CD4-positive, alpha-beta T cell treated with Interleukin-10 for 1 hour (primary cell): ENCODE measurements around the gene STK11IP.
"Not testable (repeated sequence)": the region's sequence is repeated elsewhere in the genome, so short reads cannot be mapped to it uniquely, and the experiment has no call there.

ENCODE experiments used
- DNase-seq: peaks from one replicate; pipeline ENCODE4 v3.0.0-alpha.2; 2020

Gene STK11IP

DNA sequence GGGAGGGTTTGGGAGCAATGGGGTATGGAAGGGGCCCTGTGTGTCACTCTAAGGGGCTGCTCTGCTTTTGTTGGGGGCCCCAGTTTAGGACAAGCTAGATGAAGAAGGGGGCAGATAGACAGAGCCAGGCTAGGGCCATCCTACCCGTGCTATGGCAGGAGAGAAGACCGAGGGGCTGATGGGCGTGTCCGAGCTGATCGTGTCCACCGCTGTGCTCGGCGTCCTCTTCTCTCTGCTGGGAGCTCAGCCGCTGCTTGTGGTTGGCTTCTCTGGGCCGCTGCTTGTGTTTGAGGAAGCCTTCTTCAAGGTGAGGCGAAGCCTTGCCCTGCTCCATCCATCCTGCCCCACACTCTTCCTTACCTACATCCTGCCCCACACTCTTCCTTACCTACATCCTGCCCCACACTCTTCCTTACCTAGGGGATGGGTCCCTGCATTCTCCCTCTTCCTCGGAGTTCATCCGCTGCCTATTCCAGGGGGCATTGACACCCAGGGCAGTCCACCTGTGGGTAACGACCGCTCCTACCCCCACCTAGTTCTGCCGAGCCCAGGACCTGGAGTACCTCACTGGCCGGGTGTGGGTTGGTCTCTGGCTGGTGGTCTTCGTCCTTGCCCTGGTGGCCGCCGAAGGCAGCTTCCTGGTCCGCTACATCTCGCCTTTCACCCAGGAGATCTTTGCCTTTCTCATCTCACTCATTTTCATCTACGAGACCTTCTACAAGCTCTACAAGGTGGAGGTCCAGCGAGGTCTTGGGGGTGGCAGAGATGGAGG lies 38.7 kb downstream of the STK11IP start:
- DNase-seq: no peak

DNA sequence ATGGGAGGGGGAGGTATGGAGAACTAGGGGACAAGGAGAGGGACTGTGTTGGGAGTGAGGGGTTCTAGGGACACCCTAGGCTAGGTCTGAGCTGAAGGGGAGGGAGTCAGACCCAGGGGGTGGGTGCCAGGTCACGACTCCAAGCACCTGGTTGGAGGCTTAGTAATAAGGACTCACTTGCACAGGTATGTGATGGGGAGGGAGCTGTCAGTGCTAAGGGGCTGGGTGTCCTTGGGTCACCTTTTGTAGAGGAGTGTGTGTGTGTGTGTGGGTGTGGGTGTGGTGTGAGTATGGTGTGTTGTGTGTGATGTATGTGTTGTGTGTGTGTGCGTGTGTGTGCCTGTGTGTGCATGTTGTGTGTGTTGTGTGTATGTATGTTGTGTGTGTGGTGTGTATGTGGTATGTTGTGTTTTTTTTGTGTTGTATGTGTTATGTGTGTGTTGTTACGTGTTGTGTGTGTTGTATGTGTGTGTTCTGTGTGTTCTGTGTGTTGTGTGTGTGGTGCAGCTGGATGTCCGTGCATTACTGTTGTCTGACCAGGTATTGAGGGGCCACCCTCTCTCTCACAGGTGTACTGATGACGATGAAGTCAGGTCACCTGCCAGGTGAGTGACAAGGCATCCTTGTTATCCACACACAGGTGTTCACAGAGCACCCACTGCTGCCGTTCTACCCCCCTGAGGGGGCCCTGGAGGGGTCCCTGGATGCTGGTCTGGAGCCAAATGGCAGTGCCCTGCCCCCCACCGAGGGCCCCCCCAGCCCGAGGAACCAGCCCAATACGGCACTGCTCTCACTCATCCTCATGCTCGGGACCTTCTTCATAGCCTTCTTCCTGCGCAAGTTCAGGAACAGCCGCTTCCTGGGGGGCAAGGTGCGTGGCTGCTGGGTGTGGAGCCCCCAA lies 39.5 kb downstream of the STK11IP start:
- DNase-seq: no peak

DNA sequence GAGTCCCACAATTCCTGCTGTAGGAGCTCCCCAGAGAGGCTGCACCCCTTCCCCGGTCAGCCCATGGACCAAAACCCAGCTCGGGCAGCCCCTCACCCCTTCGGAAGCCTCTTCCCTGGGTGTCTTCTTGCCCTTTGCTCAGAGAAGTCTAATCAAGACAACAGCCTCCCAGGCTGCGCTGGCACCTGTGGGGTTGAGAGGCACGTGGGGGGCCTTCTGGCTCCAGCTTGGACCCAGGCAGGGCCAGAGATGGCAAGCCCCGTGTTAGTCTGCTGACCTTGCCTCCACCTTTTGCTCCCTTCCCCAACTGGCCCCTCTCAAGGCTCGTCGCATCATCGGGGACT lies 40.2 kb downstream of the STK11IP start:
- DNase-seq: no peak

DNA sequence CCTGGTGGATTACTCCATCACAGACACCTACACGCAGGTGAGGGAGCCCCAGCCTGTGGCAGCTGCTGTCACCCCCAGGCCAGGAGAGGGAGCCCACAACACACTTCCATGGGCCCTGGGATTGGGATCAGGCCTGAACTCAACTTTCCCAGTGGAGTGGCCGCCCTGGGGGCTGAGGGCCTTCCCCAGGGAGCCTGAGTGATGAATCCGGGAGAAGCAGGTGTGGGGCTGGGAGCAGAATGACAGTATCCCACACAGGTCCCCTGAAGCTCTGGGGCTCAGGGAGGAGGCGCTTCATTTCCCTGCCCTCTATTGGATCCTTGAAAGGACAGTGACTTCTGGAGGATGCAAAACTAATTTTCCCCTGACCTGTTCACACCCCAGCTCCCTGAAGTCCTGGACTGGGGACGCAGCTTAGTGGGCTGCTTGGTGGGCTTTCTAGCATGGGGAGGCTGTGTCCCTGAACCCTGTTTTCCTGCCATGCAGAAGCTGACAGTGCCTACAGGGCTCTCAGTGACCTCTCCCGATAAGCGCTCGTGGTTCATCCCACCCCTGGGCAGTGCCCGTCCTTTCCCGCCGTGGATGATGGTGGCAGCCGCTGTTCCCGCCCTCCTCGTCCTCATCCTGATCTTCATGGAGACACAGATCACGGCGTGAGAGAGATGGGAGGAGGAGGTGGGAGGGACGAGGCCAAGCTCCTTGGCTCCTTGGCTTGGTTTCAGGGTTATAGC lies 40.7 kb downstream of the STK11IP start:
- DNase-seq: no peak

DNA sequence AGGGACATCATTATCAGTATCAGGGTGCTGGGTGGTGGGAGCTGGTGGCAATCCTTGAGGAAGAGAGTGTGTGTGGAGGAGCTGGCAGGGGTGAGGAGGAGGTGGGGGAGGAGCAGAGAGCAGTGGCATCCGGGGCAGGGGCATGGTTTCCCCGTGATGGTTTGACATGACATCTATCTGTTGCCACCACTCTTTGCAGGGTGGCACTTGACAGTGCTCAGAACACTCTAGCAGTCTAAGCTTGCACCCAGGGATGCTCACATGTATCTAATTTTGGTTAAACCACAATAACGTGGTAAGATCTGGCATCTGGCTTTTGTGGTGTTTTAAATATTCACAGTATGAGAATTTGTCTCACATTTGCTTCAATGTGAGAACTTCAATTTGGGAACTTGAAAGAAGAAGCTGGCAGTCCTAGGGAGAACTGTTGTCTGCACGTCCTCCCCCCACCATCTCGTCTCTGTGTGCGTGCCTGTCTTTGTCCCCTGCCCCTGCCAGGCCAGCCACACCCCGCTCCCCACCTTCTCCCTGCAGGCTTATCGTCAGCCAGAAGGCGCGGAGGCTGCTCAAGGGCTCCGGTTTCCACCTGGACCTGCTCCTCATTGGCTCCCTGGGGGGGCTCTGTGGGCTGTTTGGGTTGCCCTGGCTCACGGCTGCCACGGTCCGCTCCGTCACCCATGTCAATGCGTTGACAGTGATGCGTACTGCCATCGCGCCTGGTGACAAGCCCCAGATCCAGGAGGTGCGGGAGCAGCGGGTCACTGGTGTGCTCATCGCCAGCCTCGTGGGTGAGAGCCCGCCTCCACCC lies 41.5 kb downstream of the STK11IP start:
- no peak for DNase-seq

DNA sequence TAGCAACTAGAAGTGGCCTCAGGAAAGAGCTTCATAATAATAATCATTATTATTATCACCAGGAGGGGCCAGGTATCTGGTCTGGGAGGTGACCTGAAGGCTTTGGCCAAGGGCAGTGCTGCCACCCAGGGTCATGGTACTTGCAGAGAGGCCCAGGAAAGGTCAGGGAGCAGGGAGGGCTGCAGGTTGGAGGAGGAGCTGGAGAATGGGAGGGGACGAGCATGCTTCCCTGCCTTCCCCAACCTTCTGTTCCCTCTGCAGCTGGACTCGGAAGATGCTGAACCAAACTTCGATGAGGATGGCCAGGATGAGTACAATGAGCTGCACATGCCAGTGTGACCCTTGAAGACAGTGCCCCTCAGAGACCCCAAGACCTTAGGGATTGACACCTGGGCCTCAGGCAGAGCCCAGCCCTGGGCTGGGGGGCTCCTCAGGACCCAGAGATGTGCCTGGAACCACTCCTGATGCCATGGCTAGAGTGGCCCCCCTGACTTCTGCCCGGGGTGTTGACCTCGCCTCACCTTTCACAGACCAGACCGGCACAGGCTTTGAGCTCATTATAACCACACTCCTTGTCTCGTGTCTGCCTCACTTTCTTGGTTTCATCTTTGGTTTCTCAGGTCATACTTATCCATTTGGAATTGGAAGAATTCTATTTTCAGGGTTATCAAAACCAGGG lies 43.9 kb downstream of the STK11IP start:
- DNase-seq: no peak

DNA sequence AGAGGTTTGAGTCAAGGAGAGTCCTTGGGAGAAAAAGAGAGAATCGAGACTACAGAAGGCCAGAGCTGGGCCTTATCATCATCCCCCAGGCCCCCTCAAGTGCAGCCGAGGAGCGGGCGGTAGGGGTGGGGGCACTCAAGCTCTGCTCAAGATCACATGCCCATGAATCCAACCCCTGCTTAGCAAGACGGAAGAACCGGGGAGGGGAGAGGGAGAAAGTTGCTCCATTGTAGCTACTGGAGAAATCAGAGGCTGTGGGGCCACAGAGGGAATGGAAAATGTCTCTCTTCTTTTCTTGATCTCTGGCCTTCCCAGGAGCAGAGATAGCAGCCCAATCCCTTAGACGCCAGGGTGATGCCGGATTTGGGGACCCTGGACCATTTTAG lies 44.4 kb downstream of the STK11IP start:
- DNase-seq: no peak

DNA sequence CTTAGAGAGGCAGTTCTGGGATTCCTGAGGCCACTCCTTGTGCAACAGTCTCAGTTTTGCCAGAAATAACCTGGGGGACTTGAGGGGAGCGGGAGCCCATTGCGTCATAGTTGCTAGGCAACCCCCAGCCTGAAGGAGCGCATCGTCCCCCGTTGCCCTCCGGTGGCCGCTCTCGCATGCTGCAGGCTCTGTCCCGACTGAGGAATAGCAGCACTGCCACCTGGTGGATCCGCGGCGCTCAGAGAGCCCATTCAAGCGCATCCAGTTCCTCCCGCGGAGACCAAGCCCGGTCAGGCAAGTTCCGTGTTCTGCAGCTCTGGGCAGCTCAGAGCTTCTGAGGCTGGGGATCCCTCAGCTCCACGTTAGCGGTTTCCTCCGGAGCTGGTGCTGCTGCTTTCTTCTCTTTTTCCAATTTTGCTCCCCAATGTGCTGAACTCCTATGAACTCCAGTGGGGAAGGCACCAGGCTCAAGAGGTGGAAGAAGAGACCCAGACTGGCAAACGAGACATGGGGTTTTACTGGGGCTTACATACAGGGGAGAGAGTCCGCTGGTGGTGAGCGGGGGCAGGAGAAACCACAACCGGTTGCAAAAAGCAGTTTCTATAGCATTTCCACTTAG lies 44.9 kb downstream of the STK11IP start:
- peak; percentile 89 for DNase-seq

DNA sequence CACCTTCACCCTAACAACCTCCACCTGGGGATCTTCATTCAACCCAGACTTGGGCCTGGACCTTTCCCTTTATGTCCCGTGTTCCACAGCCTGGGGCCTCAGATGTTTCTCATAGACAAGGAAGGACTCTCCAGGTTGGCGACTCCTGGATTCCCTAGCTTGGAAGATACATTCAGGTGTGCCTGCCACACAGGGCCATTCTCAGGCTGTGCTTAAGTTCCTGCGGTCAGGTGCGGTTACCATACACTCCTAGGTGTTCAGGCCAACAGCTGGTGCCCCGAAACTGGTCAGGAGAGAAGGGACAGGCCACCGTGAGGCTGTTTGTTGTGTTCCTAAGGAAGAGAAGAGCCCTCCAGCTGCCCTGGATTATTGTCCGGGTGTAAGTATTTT lies 45.4 kb downstream of the STK11IP start:
- no peak for DNase-seq

DNA sequence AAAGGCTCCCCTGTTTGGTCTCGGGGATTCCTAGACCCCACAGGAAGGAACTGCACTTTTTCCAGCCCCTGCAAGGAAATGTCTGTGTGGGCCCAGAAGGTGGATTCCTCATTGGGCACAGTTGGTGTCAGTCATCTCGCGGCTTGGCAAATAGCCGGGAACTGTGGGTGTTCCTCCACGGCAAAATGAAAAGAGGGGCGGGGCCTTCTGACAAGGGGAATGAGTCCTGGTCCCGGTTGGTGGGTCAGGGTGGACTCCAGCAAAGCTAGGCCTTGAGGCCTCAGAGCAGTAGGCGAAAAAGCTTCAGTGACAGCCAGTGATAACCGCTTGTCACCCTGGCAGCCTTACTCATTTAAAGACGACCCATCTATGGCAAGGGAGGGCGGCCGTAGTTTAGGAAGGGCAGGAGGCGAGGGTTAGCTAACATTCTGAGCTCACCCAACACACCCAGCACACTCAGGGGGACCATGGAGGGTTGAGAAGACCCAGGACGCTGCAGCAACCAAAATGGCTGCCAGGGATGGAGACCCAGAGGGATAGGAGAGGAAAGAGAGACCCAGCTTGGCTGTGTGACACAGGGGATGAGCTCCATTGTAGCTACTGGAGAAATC lies 46.2 kb downstream of the STK11IP start:
- no peak for DNase-seq

DNA sequence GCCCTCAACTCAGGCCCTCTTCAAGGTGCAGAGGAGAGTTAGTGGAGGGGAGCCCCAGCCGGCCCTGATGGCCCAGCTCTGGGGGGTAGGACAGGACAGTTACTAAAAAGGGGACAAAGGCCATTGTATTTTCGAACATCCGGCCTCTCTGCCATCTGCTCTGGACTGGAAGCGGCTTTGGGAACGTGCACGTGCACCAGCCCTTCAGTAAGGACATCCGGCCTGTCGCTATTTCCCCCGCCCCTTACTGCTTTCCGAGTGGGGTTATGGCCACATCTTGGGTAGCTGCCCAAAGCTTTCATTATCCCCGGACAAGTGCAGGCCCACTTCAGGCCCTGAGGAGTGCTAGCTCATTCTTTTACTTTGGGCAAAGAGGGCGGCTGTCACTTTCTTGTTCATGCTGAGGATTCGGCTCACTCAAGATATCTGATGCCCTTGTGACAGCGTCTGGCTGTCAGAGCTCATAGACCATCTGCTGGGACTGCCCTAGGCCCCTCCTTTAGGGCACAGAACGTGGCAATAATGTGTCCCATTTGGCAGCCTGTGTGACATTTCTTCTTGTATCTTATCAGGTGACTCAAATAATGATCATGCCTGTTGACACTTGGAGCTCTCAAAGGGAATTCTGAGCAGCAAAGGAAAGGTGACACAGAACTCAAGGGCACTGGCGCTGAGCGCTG lies 47.3 kb downstream of the STK11IP start:
- no peak for DNase-seq

DNA sequence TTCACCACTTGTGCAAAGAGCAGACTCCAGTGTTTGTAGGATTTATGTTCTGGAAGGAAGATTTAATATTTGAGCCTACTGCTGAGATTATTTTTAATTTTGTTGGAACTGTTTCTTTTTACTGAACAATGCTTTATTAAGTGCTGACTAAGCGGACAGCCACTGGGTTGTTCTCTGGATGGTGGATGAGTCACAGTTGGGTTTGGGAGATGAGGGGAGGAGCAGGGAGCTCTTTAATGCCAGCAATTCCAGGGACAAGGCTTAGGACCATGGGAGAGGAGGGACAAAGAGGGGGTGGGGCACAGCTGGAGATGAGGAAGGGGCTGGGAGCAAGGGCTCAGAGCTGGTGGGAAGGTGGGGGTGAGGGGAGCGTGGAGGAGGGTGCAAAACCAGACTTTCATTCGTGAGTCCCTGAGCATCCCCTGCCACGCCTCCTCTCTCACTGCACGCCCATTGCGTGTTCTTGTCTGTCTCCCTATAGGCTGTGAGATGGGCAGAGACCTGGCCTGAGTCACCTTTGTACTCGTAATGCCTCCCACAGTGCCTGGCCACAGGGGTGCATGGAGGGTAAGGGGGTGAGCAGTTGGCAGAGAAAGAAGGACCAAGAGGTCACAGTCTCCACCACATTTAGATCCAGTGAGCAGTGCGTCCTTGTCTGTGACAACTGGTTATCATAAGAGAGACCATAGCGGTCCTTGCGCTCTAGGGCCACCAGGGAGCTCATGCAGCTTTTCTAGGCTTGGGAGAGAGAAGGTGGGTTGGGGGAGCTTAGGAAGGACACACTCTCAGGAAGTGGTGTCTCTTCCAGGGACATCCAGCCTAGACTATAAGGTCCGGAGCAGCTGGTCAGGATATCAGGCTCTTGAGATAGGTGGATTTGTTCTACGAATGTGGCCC lies 48.2 kb downstream of the STK11IP start:
- no peak for DNase-seq

DNA sequence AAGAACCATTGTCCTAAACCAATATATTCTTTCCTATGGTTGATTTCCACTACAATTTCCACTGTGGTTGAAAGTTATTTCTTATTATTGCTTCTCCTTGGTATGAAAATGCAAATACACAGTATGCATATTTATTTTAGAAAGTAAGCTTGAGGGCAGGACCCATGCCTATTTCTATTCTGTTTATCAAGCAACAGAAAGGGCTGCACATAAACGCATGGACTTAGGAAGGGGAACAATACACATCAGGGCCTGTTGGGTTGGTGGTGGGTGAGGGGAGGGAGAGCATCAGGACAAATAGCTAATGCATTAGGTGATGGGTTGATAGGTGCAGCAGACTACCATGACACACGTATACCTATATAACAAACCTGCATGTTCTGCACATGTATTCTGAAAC lies 50.5 kb downstream of the STK11IP start:
- DNase-seq: no peak

DNA sequence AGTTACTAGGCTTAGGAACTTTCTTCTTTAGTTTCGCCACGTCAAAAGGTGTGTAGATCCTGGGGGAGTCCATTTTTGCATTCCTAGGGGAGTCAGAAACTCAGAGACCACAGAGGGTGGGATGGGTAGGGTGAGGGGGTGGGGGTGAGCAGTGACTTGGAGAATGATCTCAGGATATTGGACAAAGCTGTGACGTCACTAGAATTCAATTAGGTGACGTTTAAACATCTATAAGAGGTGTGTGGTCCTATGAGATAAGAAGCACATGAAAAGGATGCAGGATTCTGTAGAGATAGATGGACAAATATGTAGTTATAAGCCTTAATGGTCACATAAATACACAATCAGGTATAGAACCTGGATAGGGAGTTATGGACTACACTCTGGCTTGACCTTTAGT lies 51.3 kb downstream of the STK11IP start:
- no peak for DNase-seq

DNA sequence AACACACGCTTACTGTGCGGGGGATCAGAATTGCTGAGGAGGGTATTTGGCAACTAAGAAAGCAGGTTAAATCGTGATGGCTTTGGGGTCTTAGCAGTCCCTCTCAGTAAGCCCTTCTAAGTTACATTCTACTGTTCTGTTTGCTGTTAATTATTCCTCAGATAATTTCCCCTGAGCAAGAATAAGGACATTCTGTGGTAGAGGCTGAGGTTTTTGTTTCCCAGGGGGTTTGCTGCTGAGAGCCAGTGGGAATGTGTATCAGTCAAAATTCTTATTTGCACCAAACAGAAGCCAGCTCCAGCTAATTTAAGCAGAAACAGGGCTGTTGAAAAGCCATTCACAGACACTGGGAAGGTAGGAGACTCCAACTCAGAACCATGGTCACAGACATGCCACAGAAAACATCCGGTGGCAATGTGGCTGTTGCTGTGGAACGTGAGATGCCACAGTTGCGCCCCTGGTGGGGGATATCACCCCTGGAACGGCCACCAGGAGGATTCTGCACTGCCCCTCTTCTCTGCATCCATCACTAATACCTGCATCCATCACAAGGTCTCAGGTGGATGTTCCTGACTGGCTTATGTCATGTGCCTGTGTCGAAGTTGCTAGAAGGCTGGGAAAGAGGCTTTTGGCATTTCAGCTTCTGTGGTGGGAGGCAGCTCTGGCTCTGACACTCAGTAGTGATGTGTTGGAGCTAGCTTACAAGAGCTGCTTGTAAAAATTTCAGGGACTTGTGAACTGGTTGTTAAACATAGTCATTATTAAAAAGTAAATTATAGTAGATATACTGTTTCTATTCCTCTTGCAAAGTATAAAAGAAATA lies 53.0 kb downstream of the STK11IP start:
- DNase-seq: no peak

DNA sequence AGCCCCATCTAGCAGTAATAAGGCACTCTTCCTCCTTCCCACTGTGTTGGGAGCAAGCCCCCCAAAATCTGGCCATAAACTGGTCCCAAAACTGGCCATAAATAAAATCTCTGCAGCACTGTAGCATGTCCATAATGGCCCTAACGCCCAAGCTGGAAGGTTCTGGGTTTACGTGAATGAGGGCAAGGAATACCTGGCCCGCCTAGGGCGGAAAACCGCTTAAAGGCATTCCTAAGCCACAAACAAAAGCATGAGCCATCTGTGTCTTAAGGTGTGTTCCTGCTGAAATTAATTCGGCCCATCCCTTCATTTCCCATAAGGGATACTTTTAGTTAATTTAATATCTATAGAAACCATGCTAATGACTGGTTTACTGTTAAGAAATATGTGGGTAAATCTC lies 54.0 kb downstream of the STK11IP start:
- not testable (repeated sequence) for DNase-seq

DNA sequence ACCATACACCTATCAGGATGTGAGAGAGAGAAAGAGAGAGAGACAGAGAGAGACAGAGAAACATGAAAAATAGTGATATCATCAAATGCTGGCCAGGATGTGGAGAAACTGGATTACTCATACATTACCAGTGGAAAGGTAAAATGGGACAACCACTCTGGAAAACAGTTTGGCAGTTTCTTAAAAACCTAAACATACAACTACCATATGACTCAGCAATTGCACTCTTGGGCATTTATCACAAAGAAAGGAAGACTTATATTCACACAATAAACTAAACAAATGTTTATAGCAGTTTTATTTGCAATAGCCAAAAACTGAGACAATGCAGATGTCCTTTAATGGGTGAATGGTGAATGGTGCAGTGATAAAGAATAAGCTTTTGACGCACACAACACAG lies 58.9 kb downstream of the STK11IP start:
- DNase-seq: no peak

DNA sequence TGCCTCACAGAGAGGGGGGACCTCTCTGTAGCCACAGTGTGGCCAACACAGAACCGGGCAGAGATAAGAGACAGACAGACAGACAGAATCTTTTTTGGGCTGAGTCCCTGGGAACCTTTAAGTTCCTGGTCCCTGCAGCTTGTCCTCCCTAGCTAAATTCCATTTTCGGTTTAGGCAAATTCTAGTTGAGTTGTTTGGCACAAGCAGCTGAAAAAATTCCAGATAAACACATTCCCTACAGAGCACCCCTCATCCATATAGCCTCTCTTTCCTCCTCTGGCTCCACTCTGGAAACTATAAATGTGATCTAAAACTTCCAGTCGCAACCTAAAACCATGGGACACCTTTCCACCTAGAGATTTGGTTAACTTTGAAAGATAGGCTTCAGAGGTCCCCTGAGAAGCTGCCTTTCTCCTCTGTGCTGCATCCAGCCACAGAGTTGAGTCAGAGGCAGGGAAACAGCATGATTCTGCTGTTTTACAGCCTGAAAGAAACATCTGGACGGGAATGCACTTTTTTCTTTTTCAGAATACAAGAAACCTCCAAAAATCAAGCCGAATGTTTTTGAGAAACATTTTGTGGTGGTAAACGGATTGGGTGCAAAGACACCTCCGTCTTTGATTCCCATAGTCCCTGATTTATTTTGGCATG lies 60.7 kb downstream of the STK11IP start:
- no peak for DNase-seq
